OCI-LY7 (cell line): ENCODE measurements around the gene GOLIM4.

Source experiments
- CTCF ChIP-seq: fragments of 200-600 bp; sonication (generic); conservative IDR thresholded peaks from 2 replicates; pipeline ENCODE4 v1.5.1; 2014; ENCODE audit warnings: mild to moderate bottlenecking, antibody characterized with exemption, low read length, moderate library complexity, mixed read lengths
- EZH2phosphoT487 ChIP-seq: fragments of 200-600 bp; sonication (generic); IDR thresholded peaks from 2 replicates; pipeline ENCODE4 v1.6.1; 2018; ENCODE audit warnings: low read depth, borderline replicate concordance, mild to moderate bottlenecking, mixed run types, antibody characterized with exemption, low read length, moderate library complexity, mixed read lengths

DNA sequence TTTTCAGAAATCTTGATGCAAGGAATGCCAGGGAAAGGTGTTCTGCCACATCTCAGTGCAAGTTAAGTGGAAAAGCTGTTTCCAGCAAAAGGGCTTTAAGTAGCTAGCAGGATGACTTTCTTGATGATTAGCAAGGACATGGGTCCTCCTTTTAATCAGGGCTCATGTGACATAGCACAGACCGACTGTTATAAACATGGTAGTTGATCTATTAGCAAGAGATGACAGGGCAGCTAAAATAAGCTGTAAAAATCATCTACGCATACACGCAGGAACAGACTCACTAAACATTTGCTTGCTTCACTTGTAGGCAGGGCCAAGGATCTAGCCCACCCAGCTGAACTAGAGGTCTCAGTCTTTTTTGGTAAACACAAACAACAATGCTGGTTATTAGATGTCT is 69.0 kb downstream of the GOLIM4 start:
- TF ChIP-seq CTCF, result no peak
- no peak for TF ChIP-seq EZH2phosphoT487
